ENCODE results near the gene PKD2L1. TPM values are rescaled to one million over a fixed set of nuclear protein-coding genes. Genes with fewer than 3 reads are reported as not detected.

PKD2L1 gene
- total and polyA plus RNA-seq, 8 donors: 0.11 to 0.54 TPM; not detected in 6

DNA sequence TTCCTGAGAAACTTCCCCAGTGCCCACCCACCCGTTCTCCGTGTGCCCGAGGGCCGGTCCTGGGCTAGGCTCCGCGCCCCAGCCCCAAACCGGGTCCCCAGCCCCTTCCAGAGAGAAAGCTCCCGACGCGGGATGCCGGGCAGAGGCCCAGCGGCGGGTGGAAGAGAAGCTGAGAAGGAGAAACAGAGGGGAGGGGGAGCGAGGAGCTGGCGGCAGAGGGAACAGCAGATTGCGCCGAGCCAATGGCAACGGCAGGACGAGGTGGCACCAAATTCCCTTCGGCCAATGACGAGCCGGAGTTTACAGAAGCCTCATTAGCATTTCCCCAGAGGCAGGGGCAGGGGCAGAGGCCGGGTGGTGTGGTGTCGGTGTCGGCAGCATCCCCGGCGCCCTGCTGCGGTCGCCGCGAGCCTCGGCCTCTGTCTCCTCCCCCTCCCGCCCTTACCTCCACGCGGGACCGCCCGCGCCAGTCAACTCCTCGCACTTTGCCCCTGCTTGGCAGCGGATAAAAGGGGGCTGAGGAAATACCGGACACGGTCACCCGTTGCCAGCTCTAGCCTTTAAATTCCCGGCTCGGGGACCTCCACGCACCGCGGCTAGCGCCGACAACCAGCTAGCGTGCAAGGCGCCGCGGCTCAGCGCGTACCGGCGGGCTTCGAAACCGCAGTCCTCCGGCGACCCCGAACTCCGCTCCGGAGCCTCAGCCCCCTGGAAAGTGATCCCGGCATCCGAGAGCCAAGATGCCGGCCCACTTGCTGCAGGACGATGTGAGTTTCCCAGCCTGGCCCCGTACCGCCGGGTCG lies 16.9 kb upstream of the PKD2L1 start, which contains the start of gene SCD:
Gene SCD, plus strand, starts transcription at position 469 of the 803 bp plus-strand sequence. Its CDS starts 272 bp downstream, at position 741.
- Histone ChIP-seq H3K9me3 (no peaks in the 10 kb centered on the region), H3K4me1 (no peaks in the 10 kb centered on the region), H3K27me3 (no peaks in the 10 kb centered on the region), H3K36me3 (no peaks in the 10 kb centered on the region), H3K4me3 (peak within 1 kb of the TSS; percentile 24 to 60 (median 42)), H3K27ac (peak within 1 kb of the TSS in 1 of 4 donors; percentile 50)
- TF ChIP-seq, protein P1, sequence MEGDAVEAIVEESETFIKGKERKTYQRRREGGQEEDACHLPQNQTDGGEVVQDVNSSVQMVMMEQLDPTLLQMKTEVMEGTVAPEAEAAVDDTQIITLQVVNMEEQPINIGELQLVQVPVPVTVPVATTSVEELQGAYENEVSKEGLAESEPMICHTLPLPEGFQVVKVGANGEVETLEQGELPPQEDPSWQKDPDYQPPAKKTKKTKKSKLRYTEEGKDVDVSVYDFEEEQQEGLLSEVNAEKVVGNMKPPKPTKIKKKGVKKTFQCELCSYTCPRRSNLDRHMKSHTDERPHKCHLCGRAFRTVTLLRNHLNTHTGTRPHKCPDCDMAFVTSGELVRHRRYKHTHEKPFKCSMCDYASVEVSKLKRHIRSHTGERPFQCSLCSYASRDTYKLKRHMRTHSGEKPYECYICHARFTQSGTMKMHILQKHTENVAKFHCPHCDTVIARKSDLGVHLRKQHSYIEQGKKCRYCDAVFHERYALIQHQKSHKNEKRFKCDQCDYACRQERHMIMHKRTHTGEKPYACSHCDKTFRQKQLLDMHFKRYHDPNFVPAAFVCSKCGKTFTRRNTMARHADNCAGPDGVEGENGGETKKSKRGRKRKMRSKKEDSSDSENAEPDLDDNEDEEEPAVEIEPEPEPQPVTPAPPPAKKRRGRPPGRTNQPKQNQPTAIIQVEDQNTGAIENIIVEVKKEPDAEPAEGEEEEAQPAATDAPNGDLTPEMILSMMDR (IDR thresholded peaks at IDR 0.05): no peak
- intact Hi-C loops (cut with DNase I): loop anchor here in 2 of 3 donors (5.0 to 10.0 kb wide), 3 partner anchors 85 to 178 kb away; partner anchors contain the start of gene NDUFB8 (in 1 of the 2)
- WGBS, 2 donors: 0 to 1% methylated on average over 67 to 73 of the region's 73 CpGs
- peak; percentile 58 to 78 (median 68) for DNase-seq
- FAIRE-seq: no peak
- ATAC-seq: peak; percentile 65 to 88 (median 86)

DNA sequence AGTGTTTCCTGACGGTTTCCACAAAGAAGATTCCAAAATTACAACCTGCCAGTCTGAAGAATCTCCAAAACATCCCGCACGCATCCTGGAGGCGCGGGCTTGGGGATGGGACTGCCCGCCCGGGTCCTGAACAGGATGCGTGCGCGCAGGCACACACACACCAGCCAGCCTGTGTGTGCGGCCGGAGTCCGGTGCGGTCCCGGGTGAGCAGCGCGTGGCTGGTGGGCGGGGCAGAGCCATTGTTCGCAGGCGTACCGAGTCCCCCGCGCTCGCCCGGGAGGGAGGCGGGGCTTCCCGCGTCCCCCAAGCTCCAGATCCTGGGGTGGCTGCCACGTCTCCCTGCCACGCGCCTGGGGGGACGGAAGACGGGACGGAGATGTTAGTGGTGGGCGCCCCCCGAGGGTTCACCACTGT lies 16.3 kb upstream of the PKD2L1 start:
- Histone ChIP-seq H3K9me3 (no peaks in the 10 kb centered on the region), H3K36me3 (no peaks in the 10 kb centered on the region), H3K27me3 (no peaks in the 10 kb centered on the region), H3K4me1 (no peaks in the 10 kb centered on the region), H3K27ac (peak overlapping the region in 1 of 4 donors; percentile 50), H3K4me3 (peak overlapping the region; percentile 24 to 60 (median 42))
- intact Hi-C loops (cut with DNase I): loop anchor here in 2 of 3 donors (5.0 to 10.0 kb wide), 3 partner anchors 86 to 178 kb away; partner anchors contain the start of gene NDUFB8 (in 1 of the 2)
- TF ChIP-seq, protein P1 (IDR thresholded peaks at IDR 0.05): no peak
- FAIRE-seq (no peak), DNase-seq (peak in 3 of 6 donors; percentile 48 to 79 (median 54)), ATAC-seq (peak; percentile 42 to 78 (median 62))
- WGBS, 2 donors: 5 to 9% methylated on average over 17 to 36 of the region's 36 CpGs

DNA sequence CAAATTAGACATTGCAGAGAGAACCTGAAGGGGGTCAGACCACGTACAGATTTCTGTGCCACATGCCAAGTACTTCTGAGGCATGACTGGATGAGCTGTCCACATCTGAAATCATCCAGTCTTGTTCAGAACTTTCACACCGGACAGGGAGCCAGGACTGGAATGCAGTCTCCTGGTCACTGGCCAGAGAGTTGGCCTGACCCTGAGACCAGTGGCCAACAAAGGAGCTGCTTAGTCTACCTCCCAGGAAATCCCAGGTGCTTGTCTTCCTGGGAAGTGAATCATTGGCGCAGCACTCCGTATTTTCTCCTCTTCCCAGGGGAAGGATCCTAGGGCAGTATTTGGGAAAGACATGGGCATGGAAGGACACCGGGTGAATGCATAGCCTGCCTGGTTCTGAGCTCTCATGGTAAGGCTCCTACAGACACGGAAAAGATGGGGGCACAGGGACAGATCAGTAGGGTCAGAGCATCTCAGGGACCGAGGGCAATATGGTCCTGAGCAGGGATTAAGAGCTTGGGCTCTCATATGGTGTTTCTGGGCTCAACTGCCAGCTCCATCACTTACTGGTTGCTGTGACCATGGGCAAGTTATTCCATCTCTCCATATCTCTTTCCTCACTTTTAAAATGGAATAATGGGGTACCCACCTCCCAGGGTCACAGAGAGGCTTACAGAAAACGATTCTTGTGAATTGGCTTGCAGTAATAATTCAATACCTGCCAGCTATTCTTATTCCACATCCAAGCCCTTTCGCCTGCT lies 15.7 kb upstream of the PKD2L1 start:
- DNase-seq (no peak), FAIRE-seq (no peak), ATAC-seq (no peak)
- H3K4me1 ChIP-seq: no peaks in the 10 kb centered on the region
- H3K36me3 ChIP-seq: no peaks in the 10 kb centered on the region
- H3K9me3 ChIP-seq: no peaks in the 10 kb centered on the region
- intact Hi-C loops (cut with DNase I): loop anchor here in 2 of 3 donors (5.0 to 10.0 kb wide), 3 partner anchors 87 to 179 kb away; partner anchors contain the start of gene NDUFB8 (in 1 of the 2)
- H3K27ac ChIP-seq: no peak overlapping the region
- H3K4me3 ChIP-seq: peak overlapping the region in 1 of 4 donors; percentile 60
- no peaks in the 10 kb centered on the region for H3K27me3 ChIP-seq
- TF ChIP-seq, protein P1 (IDR thresholded peaks at IDR 0.05): no peak
- WGBS, 2 donors: 66 to 74% methylated on average over 9 of the region's 9 CpGs

DNA sequence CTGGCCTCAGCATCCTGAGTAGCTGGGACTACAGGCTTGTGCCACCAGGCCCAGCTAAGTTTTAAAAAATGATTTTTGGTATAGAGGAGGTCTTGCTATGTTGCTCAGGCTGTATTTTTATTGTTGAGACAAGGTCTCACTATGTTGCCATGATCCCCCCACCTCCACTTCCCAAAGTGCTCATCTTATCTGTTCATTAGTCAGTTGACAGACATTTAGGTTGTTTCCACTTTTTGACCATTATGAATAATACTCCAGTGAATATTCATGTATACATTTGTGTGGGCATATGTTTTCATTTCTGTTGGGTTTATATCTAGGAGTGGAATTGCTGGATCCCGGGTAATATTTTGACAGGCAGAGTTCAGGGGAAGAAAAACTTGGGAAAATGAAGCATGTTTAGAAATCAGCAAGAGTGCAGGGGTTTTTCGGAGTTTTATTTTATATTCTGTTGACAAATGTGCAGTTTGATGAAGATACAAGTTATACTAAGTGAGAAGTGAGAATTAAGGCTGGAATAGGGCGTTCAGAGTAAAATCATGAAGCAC lies 14.3 kb upstream of the PKD2L1 start:
- Histone ChIP-seq H3K36me3 (no peaks in the 10 kb centered on the region), H3K4me1 (no peaks in the 10 kb centered on the region), H3K27me3 (no peaks in the 10 kb centered on the region), H3K9me3 (no peaks in the 10 kb centered on the region), H3K4me3 (no peak overlapping the region), H3K27ac (no peak overlapping the region)
- FAIRE-seq (no peak), DNase-seq (no peak), ATAC-seq (no peak)
- 72 to 85% methylated on average over 3 of the region's 3 CpGs for WGBS, 2 donors
- TF ChIP-seq, protein P1 (IDR thresholded peaks at IDR 0.05): no peak
- intact Hi-C loops (cut with DNase I): loop anchor here (5.0 to 10.0 kb wide), 3 partner anchors 38 to 180 kb away; partner anchors contain the start of gene NDUFB8 (in 1 of the 3)

Data from pancreas (tissue), 10 donors.